ENCODE measurements around the gene HPS1.

The HPS1 gene

DNA sequence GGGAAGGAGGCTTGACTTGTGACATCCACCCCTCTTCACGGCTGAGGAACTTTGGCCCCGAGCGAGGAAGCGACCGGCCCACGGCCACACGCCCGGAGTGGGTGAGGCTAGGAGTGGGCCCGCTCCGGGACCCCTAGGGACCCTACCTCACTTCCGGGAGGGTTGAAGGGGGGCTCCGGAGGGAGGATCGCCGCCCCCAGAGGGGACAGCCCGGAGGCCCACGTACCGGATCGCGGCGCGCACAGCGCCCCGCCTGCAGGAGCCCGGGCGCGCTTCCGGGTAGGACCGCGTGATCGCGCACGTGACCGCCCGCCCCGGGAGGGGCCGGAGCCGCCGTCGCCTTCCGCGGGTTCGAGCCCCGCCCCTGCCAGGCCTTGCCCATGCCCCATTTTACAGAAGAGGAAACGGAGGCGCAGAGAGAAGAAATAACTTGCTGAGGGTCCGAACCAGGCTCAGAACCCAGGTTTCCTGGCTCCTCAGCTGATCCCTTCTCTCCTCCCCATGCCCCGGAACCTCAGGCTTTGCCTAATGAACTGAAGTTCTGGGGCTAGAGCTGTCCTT is at the start of gene HPS1:
Gene HPS1, minus strand, starts transcription at position 275 of the 561 bp plus-strand sequence. CDS start 3,695 bp downstream, outside the sequence.
- H3K4me3 ChIP-seq (ENCODE audit: low read depth, low read length), result peak within 1 kb of the TSS; percentile 93
- TF ChIP-seq CTCF (conservative IDR thresholded peaks at IDR 0.05; ENCODE audit: low read depth, low read length), result no peak
- peak; percentile 72 for DNase-seq (ENCODE audit: low read depth)

DNA sequence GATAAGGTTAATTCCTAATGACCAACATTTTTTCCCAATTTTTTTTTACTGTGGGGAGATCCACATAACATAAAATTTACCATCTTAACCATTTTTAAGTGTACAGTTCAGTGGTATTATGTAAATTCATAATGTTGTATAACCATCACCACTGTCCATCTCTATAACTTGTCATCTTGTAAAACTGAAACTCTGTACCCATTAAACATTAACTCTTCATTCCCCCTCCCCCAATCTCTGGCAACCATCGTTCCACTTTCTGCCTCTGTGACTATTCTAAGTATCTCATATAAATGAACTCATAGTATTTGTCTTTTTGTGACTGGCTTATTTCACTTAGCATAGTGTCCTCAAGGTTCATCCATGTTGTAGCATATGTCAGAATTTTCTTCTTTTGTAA is 46.0 kb upstream of the HPS1 start:
- no peak for TF ChIP-seq CTCF (conservative IDR thresholded peaks at IDR 0.05; ENCODE audit: low read depth, low read length)
- DNase-seq (ENCODE audit: low read depth), result no peak
- no peak overlapping the region for H3K4me3 ChIP-seq (ENCODE audit: low read depth, low read length)

GRCh38 chr10:98489561-98490481 is 43.1 kb upstream of the HPS1 start:
- TF ChIP-seq CTCF (conservative IDR thresholded peaks at IDR 0.05; ENCODE audit: low read depth, low read length), result no peak
- no peak for DNase-seq (ENCODE audit: low read depth)
- no peak overlapping the region for H3K4me3 ChIP-seq (ENCODE audit: low read depth, low read length)

DNA sequence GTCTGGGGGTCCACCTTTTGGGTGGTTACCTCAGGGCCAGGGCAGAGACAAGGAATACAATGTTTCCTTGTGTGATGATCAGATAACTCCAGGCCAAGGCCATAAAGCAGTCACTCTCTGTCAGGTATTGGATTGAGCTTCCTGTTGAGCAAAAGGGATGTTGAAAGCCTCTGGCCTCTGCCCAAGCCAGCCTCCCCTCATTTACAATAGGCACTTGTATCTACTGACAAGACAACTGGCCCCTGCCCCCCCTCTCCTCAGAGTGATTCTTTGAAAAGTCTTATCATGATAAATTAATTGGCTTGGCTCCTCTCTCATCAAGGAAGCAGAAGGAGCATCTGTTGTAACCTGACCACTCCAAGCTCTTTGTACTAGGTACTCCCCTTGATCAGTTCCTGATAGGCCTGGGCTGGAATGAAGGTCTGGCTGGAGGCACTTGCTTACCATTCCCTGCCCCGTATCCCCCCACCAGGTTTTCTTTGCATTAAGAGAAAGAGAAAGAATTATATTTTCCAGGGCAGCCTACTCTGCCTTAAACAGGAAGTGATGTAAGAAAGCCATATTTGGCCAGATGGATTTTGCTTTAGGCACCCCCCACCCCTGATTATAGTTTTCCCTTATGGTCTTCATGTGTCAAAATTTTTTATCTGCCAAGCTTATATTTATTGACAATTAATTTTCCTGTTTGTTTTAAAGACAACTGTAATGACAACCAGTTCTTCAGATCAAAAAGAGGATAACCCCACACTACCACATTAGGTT is 42.1 kb upstream of the HPS1 start:
- TF ChIP-seq CTCF (conservative IDR thresholded peaks at IDR 0.05; ENCODE audit: low read depth, low read length), result no peak
- no peak overlapping the region for H3K4me3 ChIP-seq (ENCODE audit: low read depth, low read length)
- DNase-seq (ENCODE audit: low read depth), result no peak

DNA sequence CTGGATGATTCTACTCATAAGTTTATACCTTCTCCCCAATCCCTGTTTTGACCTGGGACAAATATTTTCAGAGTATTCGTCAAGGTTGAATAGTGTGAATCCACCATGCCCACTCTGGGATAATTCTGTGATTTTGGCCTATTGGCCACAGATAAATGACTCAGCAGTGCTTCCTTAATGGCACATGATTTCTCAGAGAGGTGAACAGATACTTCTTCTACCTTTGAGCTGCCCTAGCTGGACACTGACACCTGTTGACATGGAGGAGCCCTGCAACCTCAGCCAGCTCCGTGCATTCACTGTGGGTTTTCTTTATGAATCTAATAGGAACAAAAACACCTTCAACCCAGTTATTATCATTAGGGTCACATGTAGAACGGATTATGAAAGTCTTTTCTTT is 40.9 kb upstream of the HPS1 start:
- no peak for TF ChIP-seq CTCF (conservative IDR thresholded peaks at IDR 0.05; ENCODE audit: low read depth, low read length)
- no peak for DNase-seq (ENCODE audit: low read depth)
- H3K4me3 ChIP-seq (ENCODE audit: low read depth, low read length), result no peak overlapping the region

DNA sequence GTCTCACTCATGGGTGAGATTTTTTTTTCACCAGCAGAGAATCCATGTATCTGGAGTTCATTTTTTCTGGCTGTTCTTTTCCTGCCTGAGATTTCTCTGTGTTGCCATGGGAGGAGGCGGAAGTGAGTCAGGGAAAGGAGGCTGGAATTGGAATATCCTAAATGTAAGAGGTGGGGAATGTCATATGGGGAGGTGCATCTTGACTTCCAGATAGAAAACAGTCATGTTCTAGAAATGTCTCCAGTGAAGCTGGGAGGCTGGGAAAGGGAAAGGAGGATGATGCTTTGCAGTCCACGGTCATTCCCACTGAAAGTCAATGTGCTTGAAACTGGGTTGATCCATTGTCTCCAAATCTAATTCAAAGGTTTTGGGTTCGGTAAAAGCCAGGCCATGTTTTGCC is 39.7 kb upstream of the HPS1 start:
- no peak for DNase-seq (ENCODE audit: low read depth)
- no peak overlapping the region for H3K4me3 ChIP-seq (ENCODE audit: low read depth, low read length)
- no peak for TF ChIP-seq CTCF (conservative IDR thresholded peaks at IDR 0.05; ENCODE audit: low read depth, low read length)
